ENCODE data around the gene MEFV. TPM values are rescaled to one million over a fixed set of nuclear protein-coding genes. Genes with fewer than 3 reads are reported as not detected.
A peak's percentile ranks its signal among the peaks of the same experiment; 100 is the strongest.

Gene MEFV
- total and polyA plus RNA-seq, 2 of the 13 experiments (the other 11 are each of a cell fraction or from before 2014, with no cell fraction given), result 0.22 TPM; not detected in 1

- TF ChIP-seq HHEX (CRISPR knock-in tag; IDR thresholded peaks at IDR 0.05), result peak; percentile 22; the same call in 1 of the 2 replicates
- no peak for TF ChIP-seq AKNA (CRISPR knock-in tag; IDR thresholded peaks at IDR 0.05; ENCODE audit: borderline replicate concordance)
- no peak for TF ChIP-seq ZSCAN31 (CRISPR knock-in tag; IDR thresholded peaks at IDR 0.05; ENCODE audit: low read depth)
- no peak for TF ChIP-seq GZF1 (CRISPR knock-in tag; IDR thresholded peaks at IDR 0.05)
- TF ChIP-seq ZNF704 (CRISPR knock-in tag; IDR thresholded peaks at IDR 0.05; ENCODE audit: borderline replicate concordance), result no peak
- no peak for TF ChIP-seq TP53 (CRISPR knock-in tag; conservative IDR thresholded peaks at IDR 0.05)
- no peak for TF ChIP-seq KDM4B (CRISPR knock-in tag; IDR thresholded peaks at IDR 0.05)
- TF ChIP-seq ZNF775 (CRISPR knock-in tag; IDR thresholded peaks at IDR 0.05; ENCODE audit: borderline replicate concordance), result no peak
- TF ChIP-seq ZNF556 (CRISPR knock-in tag; IDR thresholded peaks at IDR 0.05; ENCODE audit: borderline replicate concordance), result peak; percentile 37; the same call in 1 of the 2 replicates
- TF ChIP-seq GABPA (IDR thresholded peaks at IDR 0.05; ENCODE audit: low read depth, low read length), result no peak
- TF ChIP-seq GABPA (CRISPR knock-in tag; IDR thresholded peaks at IDR 0.05; ENCODE audit: low read depth), result 0 out of 2 replicates have a peak, but pooled peaks have one; percentile 31
- TF ChIP-seq RAD51 (IDR thresholded peaks at IDR 0.05; ENCODE audit: borderline replicate concordance), result no peak
- no peak for TF ChIP-seq NFATC3 (CRISPR knock-in tag; IDR thresholded peaks at IDR 0.05)
- TF ChIP-seq JUNB (CRISPR knock-in tag; IDR thresholded peaks at IDR 0.05; ENCODE audit: borderline replicate concordance), result no peak
- no peak for TF ChIP-seq KDM3A (CRISPR knock-in tag; IDR thresholded peaks at IDR 0.05; ENCODE audit: low read depth)
- 0 out of 2 replicates have a peak, but pooled peaks have one; percentile 22 for TF ChIP-seq ARNTL (CRISPR knock-in tag; IDR thresholded peaks at IDR 0.05)
- TF ChIP-seq ZSCAN25 (CRISPR knock-in tag; IDR thresholded peaks at IDR 0.05), result peak; percentile 93
- no peak for TF ChIP-seq ZNF367 (CRISPR knock-in tag; IDR thresholded peaks at IDR 0.05; ENCODE audit: borderline replicate concordance)
- no peak for TF ChIP-seq ZBTB2 (CRISPR knock-in tag; IDR thresholded peaks at IDR 0.05; ENCODE audit: low read depth)
- no peak for TF ChIP-seq ZNF207 (IDR thresholded peaks at IDR 0.05; ENCODE audit: borderline replicate concordance)
- 0 out of 2 replicates have a peak, but pooled peaks have one; percentile 22 for TF ChIP-seq ZZZ3 (CRISPR knock-in tag; IDR thresholded peaks at IDR 0.05; ENCODE audit: borderline replicate concordance)
- peak; percentile 48; the same call in 1 of the 2 replicates for TF ChIP-seq ZNF598 (CRISPR knock-in tag; IDR thresholded peaks at IDR 0.05; ENCODE audit: borderline replicate concordance)
Observed at GRCh38 chr16:3198334-3199072, 57.9 kb downstream of the MEFV start (continued).
